Brain microvascular endothelial cell (primary cell): ENCODE measurements around the gene RGS7.
"Not testable (repeated sequence)": the region's sequence is repeated elsewhere in the genome, so short reads cannot be mapped to it uniquely, and the experiment has no call there.

Experiments
- DNase-seq: peaks from one replicate; pipeline ENCODE4 v3.0.0-alpha.2; 2020
- H3K27ac ChIP-seq: fragments of 250-450 bp; sonication (Bioruptor Pico); 2 replicates; pipeline ENCODE4 v1.5.1; 2020; ENCODE audit warnings: mild to moderate bottlenecking, moderate library complexity
- H3K27me3 ChIP-seq: fragments of 250-450 bp; sonication (Bioruptor Pico); replicated peaks from 2 replicates; pipeline ENCODE4 v1.5.1; 2020; ENCODE audit warnings: mild to moderate bottlenecking
- H3K36me3 ChIP-seq: fragments of 250-450 bp; sonication (Bioruptor Pico); replicated peaks from 2 replicates; pipeline ENCODE4 v1.5.1; 2020; ENCODE audit warnings: mild to moderate bottlenecking
- H3K4me3 ChIP-seq: 2 replicates; pipeline ENCODE4 v1.5.1; 2011; ENCODE audit warnings: low read depth, mild to moderate bottlenecking, control low read depth, low read length, moderate library complexity
- CTCF ChIP-seq: IDR thresholded peaks from 2 replicates; pipeline ENCODE4 v1.5.1; 2011; ENCODE audit warnings: low read depth, mild to moderate bottlenecking, moderate library complexity, low read length, control low read depth, inconsistent platforms; ENCODE audit errors: missing control alignments
- in situ Hi-C: cut with HindIII; loops from 2 replicates; pipeline ENCODE4 v1.10.0; 2017; ENCODE audit warnings: low sequenced_read_pairs, low pct_ligation_motif_present

The RGS7 gene

GRCh38 chr1:240914506-240914905, 442.5 kb downstream of the RGS7 start:
- Histone ChIP-seq H3K36me3 (no peaks in the 10 kb centered on the region), H3K27ac (no peak overlapping the region), H3K27me3 (no peaks in the 10 kb centered on the region), H3K4me3 (no peak overlapping the region)
- in situ Hi-C loops: no loop called here
- DNase-seq: no peak
- TF ChIP-seq CTCF: no peak

GRCh38 chr1:240912821-240913220, 444.2 kb downstream of the RGS7 start:
- H3K4me3 ChIP-seq: no peak overlapping the region

DNA sequence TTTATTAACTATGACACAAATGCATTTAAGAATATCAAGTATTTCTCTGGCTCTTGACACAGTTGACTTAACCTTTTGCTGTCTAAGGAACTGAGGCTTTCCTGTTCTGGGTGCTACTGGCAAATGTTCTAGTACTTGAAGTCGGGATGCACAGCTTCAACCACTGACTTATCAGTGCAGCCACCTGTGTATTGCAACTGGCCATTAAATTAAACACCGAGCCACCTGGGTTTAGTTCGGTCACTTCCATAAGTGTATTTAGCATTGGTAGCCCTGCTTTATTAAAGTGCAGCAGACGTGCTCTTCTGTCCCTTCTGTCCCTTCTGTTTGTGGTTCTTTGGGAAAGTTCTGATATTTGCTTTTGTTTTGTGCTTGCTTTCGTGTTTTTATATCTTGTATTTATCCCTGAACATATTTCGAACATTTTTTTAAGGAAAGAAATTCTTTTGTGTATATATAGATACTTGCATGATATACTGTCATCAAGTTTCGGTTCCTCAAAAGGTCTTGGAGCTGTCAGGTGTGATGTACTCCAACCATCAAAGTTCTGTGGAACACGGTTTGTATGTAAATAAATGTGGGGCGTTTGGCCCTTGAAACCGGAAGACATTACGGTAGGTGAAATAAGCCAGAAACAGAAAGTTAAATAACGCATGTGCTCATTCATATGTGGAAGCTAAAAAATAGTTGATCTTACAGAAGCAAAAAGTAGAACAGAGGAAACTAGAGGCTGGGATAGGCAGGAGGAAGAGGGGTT, 447.1 kb downstream of the RGS7 start:
- H3K36me3 ChIP-seq: no peaks in the 10 kb centered on the region
- no peak overlapping the region for H3K27ac ChIP-seq
- no peak for DNase-seq
- H3K27me3 ChIP-seq: no peaks in the 10 kb centered on the region
- in situ Hi-C loops: no loop called here
- TF ChIP-seq CTCF: no peak
- no peak overlapping the region for H3K4me3 ChIP-seq

More at GRCh38 chr1:240912821-240913220, 444.2 kb downstream of the RGS7 start:
- in situ Hi-C loops: no loop called here
- no peak for DNase-seq
- no peaks in the 10 kb centered on the region for H3K27me3 ChIP-seq
- H3K36me3 ChIP-seq: no peaks in the 10 kb centered on the region
- H3K27ac ChIP-seq: no peak overlapping the region
- no peak for TF ChIP-seq CTCF

DNA sequence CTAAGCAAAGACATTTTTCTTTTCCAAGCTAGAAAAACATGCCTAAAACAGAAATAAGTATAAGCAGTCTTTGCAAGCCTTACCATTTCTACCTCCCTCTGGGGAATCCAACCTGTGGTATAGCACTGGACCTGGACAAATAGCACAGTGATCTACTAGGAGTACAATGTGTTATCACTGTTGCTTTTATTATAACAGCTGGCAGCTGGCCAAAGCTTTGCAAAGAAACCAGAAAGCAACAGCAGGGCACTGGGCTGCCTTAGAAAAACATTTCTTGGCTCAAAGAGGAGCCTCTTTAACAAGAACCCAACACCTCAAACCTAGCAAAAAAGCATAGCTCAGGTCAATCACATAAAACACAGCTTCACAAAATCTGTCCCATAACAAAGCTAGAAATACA, 450.5 kb downstream of the RGS7 start:
- in situ Hi-C loops: no loop called here
- no peak for TF ChIP-seq CTCF
- Histone ChIP-seq H3K4me3 (no peak overlapping the region), H3K27me3 (no peaks in the 10 kb centered on the region), H3K36me3 (no peaks in the 10 kb centered on the region), H3K27ac (no peak overlapping the region)
- DNase-seq: peak; percentile 25

DNA sequence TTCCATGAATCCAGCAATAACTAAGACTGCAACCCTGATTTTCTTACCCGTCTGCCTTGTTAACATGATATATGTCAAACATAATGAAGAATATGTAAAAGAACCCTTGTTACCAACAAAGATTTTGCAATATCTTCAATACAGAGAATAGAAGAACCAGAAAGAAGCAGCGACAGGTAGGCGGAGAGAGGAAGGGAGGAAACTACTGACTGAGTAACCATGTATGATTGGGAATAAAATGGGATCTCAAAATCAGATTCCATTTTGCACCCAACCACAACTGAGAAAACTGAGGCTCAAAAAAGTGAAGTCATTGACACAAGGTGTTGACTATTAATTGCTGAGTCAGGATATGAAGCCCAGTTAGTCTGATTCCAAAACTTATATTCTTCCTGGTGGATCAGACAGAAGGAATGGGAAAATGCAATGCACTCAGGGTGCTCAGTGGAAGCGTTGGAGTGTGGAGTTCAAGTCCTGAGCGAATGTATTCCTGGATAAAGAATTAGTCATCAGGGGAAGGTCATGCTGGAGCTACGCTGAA, 451.7 kb downstream of the RGS7 start:
- no peaks in the 10 kb centered on the region for H3K27me3 ChIP-seq
- H3K4me3 ChIP-seq: no peak overlapping the region
- no peak for TF ChIP-seq CTCF
- in situ Hi-C loops: no loop called here
- H3K36me3 ChIP-seq: no peaks in the 10 kb centered on the region
- no peak overlapping the region for H3K27ac ChIP-seq
- DNase-seq: no peak

- DNase-seq, H3K27me3 ChIP-seq, H3K36me3 ChIP-seq, in situ Hi-C loops, H3K4me3 ChIP-seq, H3K27ac ChIP-seq: not testable (repeated sequence)
These were observed 461.6 kb downstream of the RGS7 start for GRCh38 chr1:240895424-240895823.
